Brain microvascular endothelial cell (primary cell): ENCODE measurements around the gene RANBP3.

Experiments
- DNase-seq: peaks from one replicate; pipeline ENCODE4 v3.0.0-alpha.2; 2020
- H3K27ac ChIP-seq: fragments of 250-450 bp; sonication (Bioruptor Pico); 2 replicates; pipeline ENCODE4 v1.5.1; 2020; ENCODE audit warnings: mild to moderate bottlenecking, moderate library complexity
- H3K27me3 ChIP-seq: fragments of 250-450 bp; sonication (Bioruptor Pico); replicated peaks from 2 replicates; pipeline ENCODE4 v1.5.1; 2020; ENCODE audit warnings: mild to moderate bottlenecking
- H3K36me3 ChIP-seq: fragments of 250-450 bp; sonication (Bioruptor Pico); replicated peaks from 2 replicates; pipeline ENCODE4 v1.5.1; 2020; ENCODE audit warnings: mild to moderate bottlenecking
- H3K4me3 ChIP-seq: 2 replicates; pipeline ENCODE4 v1.5.1; 2011; ENCODE audit warnings: low read depth, mild to moderate bottlenecking, control low read depth, low read length, moderate library complexity
- in situ Hi-C: cut with HindIII; loops from 2 replicates; pipeline ENCODE4 v1.10.0; 2017; ENCODE audit warnings: low sequenced_read_pairs, low pct_ligation_motif_present
- TF ChIP-seq, protein P1 (sequence below): IDR thresholded peaks from 2 replicates; pipeline ENCODE4 v1.5.1; 2011; ENCODE audit warnings: low read depth, mild to moderate bottlenecking, moderate library complexity, low read length, control low read depth, inconsistent platforms; ENCODE audit errors: missing control alignments

The RANBP3 gene

DNA sequence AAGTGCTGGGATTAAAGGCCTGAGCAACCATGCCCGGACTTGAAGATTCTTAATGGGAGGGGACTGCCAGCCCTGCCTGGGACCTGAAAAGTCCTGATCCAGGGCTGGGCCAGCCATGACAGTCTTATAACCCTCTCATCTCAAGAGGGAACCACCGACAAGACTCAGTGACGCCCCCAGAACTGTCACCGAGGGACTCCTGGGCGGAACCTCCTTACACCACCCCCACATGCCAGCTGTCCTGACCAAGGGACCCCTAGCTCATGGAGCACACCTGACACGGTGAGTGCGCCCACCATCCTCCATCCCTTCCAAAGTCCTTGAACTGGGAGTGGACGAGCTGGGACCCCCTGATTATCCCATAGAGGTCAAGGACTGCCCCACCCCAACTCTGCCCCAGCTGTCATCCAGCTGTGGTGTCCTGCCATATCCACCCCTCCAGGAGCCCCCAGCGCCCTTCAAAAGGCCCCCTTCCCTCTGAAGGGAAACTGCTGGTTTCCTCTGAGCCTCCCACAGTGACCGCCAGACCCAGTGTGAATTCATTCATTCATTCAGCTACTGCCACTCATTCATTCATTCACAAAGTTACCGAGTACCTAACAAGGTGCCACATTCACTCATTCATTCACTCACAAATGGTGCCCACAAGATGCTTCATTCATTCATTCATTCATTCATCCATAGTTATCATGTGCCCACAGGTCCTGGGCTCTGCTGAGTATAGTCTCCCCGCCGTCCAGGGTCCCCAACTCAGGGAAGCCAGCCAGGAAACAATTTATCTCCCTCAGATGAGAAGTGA, 78.0 kb downstream of the RANBP3 start:
- no peak overlapping the region for H3K4me3 ChIP-seq
- H3K36me3 ChIP-seq, result peaks cover 18% of the 10 kb centered on the region
- no peak overlapping the region for H3K27ac ChIP-seq
- TF ChIP-seq, protein P1, sequence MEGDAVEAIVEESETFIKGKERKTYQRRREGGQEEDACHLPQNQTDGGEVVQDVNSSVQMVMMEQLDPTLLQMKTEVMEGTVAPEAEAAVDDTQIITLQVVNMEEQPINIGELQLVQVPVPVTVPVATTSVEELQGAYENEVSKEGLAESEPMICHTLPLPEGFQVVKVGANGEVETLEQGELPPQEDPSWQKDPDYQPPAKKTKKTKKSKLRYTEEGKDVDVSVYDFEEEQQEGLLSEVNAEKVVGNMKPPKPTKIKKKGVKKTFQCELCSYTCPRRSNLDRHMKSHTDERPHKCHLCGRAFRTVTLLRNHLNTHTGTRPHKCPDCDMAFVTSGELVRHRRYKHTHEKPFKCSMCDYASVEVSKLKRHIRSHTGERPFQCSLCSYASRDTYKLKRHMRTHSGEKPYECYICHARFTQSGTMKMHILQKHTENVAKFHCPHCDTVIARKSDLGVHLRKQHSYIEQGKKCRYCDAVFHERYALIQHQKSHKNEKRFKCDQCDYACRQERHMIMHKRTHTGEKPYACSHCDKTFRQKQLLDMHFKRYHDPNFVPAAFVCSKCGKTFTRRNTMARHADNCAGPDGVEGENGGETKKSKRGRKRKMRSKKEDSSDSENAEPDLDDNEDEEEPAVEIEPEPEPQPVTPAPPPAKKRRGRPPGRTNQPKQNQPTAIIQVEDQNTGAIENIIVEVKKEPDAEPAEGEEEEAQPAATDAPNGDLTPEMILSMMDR, result no peak
- H3K27me3 ChIP-seq, result no peaks in the 10 kb centered on the region
- no peak for DNase-seq
- in situ Hi-C loops, result no loop called here

DNA sequence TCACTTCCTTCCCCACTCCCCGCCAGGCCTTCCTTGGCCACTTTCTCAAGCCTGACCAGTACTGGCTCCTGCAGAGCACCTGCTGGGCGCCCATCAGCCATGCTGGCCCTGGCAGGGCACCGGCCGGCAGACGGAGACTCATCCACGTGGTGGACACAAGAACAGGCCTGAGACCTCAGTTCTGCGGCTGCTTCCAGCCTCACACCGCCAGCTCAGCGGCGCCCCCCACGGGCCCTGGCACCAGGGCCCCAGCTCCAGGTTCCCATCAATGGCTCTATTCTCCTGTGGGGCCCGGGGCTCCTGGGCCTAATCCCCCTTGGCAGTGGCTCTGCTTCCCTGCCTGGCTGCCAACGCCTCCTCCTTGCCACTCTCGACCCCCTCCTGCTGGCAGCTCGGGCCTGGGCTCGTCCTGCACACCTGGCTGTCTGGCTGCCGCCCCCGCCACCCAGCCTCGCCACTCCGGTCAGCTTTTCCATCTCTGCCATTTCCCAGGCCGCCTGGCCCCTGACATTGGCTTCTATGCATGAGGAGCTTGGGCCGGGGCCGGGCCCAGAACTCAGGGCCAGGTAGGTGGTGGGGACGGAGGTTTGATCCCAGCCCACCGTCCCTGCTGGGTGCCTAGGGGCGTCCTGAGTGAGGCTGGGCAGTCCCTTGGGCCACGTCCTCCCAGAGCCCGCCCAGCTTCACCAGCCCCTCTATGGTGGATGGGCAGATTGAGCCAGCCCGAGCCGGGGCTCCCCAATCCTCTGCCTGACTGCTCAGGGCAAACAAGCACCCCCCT, 80.6 kb downstream of the RANBP3 start:
- no peak for DNase-seq
- H3K27ac ChIP-seq, result no peak overlapping the region

DNA sequence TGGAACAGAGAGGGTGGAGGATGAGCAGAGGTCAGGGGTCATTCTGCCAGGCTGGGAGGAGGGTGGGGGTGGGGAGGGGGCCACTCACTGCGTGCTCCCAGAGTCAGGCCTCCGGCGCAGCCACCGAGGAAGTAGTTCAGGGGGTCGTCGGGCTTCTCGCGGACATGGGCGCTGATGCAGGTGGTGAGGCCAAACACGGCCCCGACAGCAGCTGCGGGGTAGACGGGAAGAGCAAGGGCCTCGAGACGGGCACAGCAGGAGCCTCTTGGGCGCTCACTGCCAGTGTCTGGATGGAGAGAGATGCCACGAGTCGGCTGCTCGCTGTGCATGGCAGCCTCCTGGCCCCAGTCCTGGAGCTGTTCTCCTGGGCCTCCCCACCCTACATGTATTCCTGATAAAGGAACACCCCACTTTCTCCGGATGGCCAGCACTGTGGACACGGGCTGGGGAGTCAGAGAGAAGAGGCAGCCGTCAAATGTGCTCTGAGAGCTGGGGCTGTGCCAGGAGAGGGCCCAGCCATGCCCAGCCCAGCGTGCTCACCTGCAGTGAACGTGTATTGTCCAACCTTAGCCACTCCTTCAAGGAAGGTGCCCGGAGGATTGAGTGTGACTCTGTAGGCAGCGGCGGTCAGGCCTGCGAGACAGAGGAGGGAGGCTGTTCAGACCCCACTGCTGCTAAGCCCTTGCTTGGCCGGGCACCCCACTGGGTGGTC, 81.4 kb downstream of the RANBP3 start:
- peaks cover 22% of the 10 kb centered on the region for H3K36me3 ChIP-seq
- DNase-seq, result no peak
- H3K27ac ChIP-seq, result no peak overlapping the region
- in situ Hi-C loops, result no loop called here
- TF ChIP-seq, protein P1, result no peak
- no peaks in the 10 kb centered on the region for H3K27me3 ChIP-seq
- H3K4me3 ChIP-seq, result no peak overlapping the region

More for the DNA sequence above, 80.6 kb downstream of the RANBP3 start:
- in situ Hi-C loops, result no loop called here
- TF ChIP-seq, protein P1, result peak; percentile 14
- Histone ChIP-seq H3K27me3 (no peaks in the 10 kb centered on the region), H3K4me3 (no peak overlapping the region), H3K36me3 (peaks cover 22% of the 10 kb centered on the region)

DNA sequence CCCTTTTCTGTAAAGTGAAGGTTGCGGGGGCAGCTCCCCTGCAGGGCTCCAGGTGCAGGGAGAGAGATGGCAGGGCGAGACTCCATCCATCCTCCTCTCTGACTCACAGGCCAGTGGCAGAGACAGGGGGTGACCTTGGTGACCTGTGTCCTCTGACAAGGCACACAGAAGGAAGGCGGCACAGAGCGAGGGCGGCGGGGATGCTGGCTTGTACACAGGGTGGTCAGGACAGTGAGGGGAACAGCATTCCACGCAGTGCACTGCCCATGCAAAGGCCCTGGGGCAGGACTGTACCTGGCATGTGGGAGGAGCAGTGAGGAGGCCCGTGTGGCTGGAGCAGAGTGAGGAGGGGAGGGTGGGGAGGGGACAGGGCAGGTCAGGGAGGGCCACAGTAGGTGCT, 82.0 kb downstream of the RANBP3 start:
- in situ Hi-C loops, result no loop called here
- Histone ChIP-seq H3K27ac (no peak overlapping the region), H3K27me3 (no peaks in the 10 kb centered on the region), H3K36me3 (peaks cover 22% of the 10 kb centered on the region), H3K4me3 (no peak overlapping the region)
- TF ChIP-seq, protein P1, result no peak
- no peak for DNase-seq

DNA sequence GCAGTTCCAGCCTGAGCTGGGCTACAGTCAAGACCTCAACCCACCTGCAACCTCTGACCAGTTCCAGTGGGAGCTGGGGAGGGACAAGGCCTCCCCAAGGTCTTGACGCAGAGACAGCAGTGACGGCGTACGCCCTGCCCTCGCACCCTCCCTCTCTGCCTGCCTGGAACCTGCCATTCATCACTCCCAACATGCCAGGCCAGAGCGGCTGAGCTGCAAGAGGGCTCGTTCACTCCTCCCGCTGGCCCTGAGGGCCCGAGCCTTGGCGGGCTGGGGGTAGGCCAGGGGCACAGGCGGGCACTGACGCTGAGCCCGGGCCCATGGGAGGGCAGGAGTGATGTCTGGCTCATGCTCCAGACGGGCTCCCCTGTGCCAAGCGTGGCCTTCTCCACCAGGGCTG, 82.5 kb downstream of the RANBP3 start:
- H3K36me3 ChIP-seq, result peaks cover 22% of the 10 kb centered on the region
- H3K27me3 ChIP-seq, result no peaks in the 10 kb centered on the region
- in situ Hi-C loops, result no loop called here
- H3K4me3 ChIP-seq, result no peak overlapping the region
- TF ChIP-seq, protein P1, result no peak
- DNase-seq, result no peak
- no peak overlapping the region for H3K27ac ChIP-seq
